ENCODE data around the gene PPP6R1. TPM values are rescaled to one million over a fixed set of nuclear protein-coding genes. Genes with fewer than 3 reads are reported as not detected.
A peak's percentile ranks its signal among the peaks of the same experiment; 100 is the strongest.

The PPP6R1 gene
- total and polyA plus RNA-seq, 2 of the 13 experiments (the other 11 are each of a cell fraction or from before 2014, with no cell fraction given): 25.8 to 54.0 TPM

DNA sequence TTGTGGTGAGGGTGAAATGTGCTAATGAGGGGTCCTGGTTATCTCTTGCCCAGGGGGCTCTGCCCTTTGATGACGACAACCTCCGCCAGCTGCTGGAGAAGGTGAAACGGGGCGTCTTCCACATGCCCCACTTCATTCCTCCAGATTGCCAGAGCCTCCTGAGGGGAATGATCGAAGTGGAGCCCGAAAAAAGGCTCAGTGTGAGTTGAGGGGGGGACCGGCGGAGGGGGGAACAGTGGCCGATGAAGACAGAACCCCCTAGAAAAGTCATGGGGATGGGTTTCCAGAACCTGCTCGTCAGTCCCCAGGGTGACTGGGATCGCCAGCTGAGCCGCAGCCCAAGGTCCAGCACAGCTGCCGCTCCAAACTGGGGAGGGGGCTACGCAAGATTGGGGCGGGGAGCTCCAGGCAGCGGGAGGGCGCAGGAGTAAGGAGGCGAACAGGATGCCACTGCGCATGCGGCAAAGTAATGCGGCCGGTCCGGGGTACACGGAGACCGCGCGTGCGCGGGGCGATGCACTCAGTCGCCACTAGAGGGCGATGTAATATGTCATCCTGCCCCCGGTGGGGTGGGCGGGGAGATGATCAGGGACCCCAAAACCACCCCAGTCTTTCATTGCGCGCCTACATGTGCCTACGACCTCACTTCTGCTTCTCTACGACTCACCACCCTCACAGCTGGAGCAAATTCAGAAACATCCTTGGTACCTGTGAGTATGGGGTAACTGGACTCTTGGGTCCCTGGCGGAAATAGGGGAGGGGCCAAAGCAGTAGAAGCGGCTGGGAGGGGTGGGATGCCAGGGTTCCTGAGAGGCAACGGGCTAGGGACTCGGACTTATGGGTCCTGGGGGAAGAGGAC lies 42.9 kb upstream of the PPP6R1 start (continued):
- TF ChIP-seq, protein P1, sequence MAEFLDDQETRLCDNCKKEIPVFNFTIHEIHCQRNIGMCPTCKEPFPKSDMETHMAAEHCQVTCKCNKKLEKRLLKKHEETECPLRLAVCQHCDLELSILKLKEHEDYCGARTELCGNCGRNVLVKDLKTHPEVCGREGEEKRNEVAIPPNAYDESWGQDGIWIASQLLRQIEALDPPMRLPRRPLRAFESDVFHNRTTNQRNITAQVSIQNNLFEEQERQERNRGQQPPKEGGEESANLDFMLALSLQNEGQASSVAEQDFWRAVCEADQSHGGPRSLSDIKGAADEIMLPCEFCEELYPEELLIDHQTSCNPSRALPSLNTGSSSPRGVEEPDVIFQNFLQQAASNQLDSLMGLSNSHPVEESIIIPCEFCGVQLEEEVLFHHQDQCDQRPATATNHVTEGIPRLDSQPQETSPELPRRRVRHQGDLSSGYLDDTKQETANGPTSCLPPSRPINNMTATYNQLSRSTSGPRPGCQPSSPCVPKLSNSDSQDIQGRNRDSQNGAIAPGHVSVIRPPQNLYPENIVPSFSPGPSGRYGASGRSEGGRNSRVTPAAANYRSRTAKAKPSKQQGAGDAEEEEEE (CRISPR knock-in tag; IDR thresholded peaks at IDR 0.05; ENCODE audit: borderline replicate concordance): no peak
- TF ChIP-seq FOXA1 (IDR thresholded peaks at IDR 0.05) (no peak), FOXA1 (CRISPR knock-in tag; IDR thresholded peaks at IDR 0.05) (no peak), PCBP1 (IDR thresholded peaks at IDR 0.05; ENCODE audit: borderline replicate concordance, low read depth, low read length) (no peak), MEIS2 (CRISPR knock-in tag; IDR thresholded peaks at IDR 0.05) (no peak), ZNF282 (IDR thresholded peaks at IDR 0.05; ENCODE audit: partially characterized antibody) (no peak), GZF1 (CRISPR knock-in tag; IDR thresholded peaks at IDR 0.05) (no peak), HOXA9 (CRISPR knock-in tag; IDR thresholded peaks at IDR 0.05; ENCODE audit: borderline replicate concordance) (no peak), ZNF746 (CRISPR knock-in tag; IDR thresholded peaks at IDR 0.05) (no peak), ZNF296 (CRISPR knock-in tag; conservative IDR thresholded peaks at IDR 0.05) (no peak), RARA (CRISPR knock-in tag; IDR thresholded peaks at IDR 0.05) (no peak), PHB2 (IDR thresholded peaks at IDR 0.05; ENCODE audit: partially characterized antibody) (no peak)
- TF ChIP-seq, protein P2, sequence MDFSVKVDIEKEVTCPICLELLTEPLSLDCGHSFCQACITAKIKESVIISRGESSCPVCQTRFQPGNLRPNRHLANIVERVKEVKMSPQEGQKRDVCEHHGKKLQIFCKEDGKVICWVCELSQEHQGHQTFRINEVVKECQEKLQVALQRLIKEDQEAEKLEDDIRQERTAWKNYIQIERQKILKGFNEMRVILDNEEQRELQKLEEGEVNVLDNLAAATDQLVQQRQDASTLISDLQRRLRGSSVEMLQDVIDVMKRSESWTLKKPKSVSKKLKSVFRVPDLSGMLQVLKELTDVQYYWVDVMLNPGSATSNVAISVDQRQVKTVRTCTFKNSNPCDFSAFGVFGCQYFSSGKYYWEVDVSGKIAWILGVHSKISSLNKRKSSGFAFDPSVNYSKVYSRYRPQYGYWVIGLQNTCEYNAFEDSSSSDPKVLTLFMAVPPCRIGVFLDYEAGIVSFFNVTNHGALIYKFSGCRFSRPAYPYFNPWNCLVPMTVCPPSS (IDR thresholded peaks at IDR 0.05): no peak
- TF ChIP-seq, protein P3, sequence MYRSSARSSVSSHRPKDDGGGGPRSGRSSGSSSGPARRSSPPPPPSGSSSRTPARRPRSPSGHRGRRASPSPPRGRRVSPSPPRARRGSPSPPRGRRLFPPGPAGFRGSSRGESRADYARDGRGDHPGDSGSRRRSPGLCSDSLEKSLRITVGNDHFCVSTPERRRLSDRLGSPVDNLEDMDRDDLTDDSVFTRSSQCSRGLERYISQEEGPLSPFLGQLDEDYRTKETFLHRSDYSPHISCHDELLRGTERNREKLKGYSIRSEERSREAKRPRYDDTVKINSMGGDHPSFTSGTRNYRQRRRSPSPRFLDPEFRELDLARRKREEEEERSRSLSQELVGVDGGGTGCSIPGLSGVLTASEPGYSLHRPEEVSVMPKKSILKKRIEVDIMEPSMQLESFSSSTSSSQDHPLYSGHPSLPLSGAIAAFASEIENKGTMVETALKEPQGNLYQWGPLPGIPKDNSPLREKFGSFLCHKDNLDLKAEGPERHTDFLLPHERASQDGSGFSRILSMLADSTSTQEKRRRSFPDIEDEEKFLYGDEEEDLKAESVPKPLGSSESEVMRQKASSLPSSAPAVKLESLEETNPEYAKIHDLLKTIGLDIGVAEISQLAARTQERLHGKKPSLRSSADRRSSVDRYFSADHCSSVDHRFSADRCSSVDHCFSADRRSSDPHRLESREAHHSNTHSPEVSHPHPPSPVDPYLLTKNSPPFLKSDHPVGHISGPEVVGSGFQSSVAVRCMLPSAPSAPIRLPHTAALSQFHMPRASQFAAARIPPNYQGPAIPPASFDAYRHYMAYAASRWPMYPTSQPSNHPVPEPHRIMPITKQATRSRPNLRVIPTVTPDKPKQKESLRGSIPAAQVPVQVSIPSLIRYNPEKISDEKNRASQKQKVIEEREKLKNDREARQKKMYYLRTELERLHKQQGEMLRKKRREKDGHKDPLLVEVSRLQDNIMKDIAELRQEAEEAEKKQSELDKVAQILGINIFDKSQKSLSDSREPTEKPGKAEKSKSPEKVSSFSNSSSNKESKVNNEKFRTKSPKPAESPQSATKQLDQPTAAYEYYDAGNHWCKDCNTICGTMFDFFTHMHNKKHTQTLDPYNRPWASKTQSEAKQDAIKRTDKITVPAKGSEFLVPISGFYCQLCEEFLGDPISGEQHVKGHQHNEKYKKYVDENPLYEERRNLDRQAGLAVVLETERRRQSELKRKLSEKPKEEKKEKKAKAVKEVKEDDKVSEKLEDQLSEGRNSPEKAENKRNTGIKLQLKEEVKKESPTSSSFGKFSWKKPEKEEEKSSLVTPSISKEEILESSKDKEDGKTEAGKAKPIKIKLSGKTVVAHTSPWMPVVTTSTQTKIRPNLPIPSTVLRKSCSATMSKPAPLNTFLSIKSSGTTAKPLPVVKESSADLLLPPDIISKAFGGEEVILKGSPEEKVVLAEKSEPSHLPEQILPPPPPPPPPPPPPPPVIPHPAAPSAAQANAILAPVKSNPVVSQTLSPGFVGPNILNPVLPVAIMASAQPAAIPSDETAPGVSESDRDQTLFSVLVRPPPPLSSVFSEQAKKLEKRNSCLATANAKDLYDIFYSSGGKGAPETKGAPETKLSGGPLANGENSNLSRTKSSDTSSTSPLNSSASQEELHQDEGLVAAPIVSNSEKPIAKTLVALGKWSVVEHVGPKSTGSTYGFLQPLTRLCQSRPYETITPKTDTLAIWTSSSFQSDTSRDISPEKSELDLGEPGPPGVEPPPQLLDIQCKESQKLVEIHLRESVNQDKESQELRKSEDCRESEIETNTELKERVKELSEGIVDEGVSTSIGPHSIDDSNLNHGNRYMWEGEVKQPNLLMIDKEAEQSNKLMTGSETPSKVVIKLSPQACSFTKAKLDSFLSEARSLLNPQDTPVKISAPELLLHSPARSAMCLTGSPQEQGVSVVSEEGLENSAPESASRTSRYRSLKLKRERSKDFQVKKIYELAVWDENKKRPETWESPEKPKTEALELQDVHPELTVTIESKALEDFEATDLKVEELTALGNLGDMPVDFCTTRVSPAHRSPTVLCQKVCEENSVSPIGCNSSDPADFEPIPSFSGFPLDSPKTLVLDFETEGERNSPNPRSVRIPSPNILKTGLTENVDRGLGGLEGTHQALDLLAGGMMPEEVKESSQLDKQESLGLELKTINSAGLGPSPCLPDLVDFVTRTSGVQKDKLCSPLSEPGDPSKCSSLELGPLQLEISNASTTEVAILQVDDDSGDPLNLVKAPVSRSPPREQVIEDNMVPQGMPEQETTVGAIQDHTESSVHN (CRISPR knock-in tag; IDR thresholded peaks at IDR 0.05): no peak
- TF ChIP-seq, protein P4, sequence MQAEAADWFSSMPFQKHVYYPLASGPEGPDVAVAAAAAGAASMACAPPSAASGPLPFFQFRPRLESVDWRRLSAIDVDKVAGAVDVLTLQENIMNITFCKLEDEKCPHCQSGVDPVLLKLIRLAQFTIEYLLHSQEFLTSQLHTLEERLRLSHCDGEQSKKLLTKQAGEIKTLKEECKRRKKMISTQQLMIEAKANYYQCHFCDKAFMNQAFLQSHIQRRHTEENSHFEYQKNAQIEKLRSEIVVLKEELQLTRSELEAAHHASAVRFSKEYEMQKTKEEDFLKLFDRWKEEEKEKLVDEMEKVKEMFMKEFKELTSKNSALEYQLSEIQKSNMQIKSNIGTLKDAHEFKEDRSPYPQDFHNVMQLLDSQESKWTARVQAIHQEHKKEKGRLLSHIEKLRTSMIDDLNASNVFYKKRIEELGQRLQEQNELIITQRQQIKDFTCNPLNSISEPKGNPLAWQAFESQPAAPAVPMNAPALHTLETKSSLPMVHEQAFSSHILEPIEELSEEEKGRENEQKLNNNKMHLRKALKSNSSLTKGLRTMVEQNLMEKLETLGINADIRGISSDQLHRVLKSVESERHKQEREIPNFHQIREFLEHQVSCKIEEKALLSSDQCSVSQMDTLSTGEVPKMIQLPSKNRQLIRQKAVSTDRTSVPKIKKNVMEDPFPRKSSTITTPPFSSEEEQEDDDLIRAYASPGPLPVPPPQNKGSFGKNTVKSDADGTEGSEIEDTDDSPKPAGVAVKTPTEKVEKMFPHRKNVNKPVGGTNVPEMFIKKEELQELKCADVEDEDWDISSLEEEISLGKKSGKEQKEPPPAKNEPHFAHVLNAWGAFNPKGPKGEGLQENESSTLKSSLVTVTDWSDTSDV (CRISPR knock-in tag; IDR thresholded peaks at IDR 0.05): peak; percentile 43; the same call in 1 of the 2 replicates
